ENCODE results near the gene PARD6A. TPM values are rescaled to one million over a fixed set of nuclear protein-coding genes. Genes with fewer than 3 reads are reported as not detected.

The PARD6A gene
- total RNA-seq, 1 experiment from 2014 or later, result 5.6 TPM

DNA sequence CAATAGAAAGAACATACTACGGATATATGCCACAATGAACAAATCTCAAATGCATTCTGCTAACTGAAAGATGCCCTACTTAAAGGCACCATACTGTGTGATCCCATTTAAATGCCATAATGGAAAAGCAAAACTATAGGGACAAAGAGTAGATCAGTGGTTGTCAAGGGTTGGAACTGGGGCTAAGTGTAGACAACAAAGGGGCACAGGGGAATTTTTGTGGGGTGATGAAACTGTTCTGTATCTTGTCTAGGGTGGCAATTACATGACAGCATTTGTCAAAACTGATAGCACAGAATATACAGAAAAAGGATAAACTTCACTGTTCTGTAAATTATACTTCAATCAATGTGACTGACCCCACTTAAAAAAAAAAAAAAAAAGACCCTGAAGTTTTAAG, 40.7 kb downstream of the PARD6A start:
- Histone ChIP-seq H2AFZ (ENCODE audit: low read depth, low read length, poor library complexity, severe bottlenecking) (no peak overlapping the region), H3K27ac (ENCODE audit: low read depth, low read length) (no peak overlapping the region), H3K4me1 (ENCODE audit: control insufficient read depth in 1 of 2, insufficient read depth in 2 of 2, low read length in 2 of 2) (no peaks in the 10 kb centered on the region), H3K36me3 (ENCODE audit: control insufficient read depth in 1 of 2, insufficient read depth in 2 of 2, low read length in 2 of 2) (no peaks in the 10 kb centered on the region), H4K20me1 (ENCODE audit: insufficient read depth) (no peaks in the 10 kb centered on the region), H3K9ac (ENCODE audit: low read length) (no peak overlapping the region), H3K27me3 (ENCODE audit: insufficient read depth, low read length) (no peaks in the 10 kb centered on the region), H3K4me3 (replicated peaks in 1 of 2; ENCODE audit: low read depth in 1 of 2, low read length in 2 of 2) (no peak overlapping the region), H3K9me3 (ENCODE audit: control insufficient read depth in 1 of 2, insufficient read depth in 1 of 2, low read depth in 1 of 2, low read length in 2 of 2) (peaks cover 0 to 5% of the 10 kb centered on the region in 2 experiments; a peak in 1 of 4 replicates), H3K79me2 (ENCODE audit: insufficient read depth, low read length) (peaks cover 45% of the 10 kb centered on the region), H3K9me2 (ENCODE audit: insufficient read depth) (no peaks in the 10 kb centered on the region), H3K4me2 (ENCODE audit: low read length) (no peak overlapping the region)
- intact Hi-C loops (cut with micrococcal nuclease), result no loop called here
- no peak for DNase-seq (ENCODE audit: low read depth, low spot score)
- TF ChIP-seq SRF (IDR thresholded peaks at IDR 0.05; ENCODE audit: low read depth), result no peak
- no peak for TF ChIP-seq EZH2 (IDR thresholded peaks at IDR 0.05)
- no peak for TF ChIP-seq RAD21 (IDR thresholded peaks at IDR 0.05; ENCODE audit: low read depth)
- TF ChIP-seq POLR2AphosphoS5 (IDR thresholded peaks at IDR 0.05; ENCODE audit: low read depth, low read length), result no peak
- TF ChIP-seq CEBPB (IDR thresholded peaks at IDR 0.05; ENCODE audit: low read depth), result no peak
- no peak for TF ChIP-seq CTCF (IDR thresholded peaks at IDR 0.05 in 2 of 3, conservative IDR thresholded peaks at IDR 0.05 in 1 of 3; ENCODE audit: borderline replicate concordance in 1 of 3, insufficient read depth in 1 of 3, low read depth in 2 of 3, low read length in 2 of 3)
- TF ChIP-seq, protein P1, sequence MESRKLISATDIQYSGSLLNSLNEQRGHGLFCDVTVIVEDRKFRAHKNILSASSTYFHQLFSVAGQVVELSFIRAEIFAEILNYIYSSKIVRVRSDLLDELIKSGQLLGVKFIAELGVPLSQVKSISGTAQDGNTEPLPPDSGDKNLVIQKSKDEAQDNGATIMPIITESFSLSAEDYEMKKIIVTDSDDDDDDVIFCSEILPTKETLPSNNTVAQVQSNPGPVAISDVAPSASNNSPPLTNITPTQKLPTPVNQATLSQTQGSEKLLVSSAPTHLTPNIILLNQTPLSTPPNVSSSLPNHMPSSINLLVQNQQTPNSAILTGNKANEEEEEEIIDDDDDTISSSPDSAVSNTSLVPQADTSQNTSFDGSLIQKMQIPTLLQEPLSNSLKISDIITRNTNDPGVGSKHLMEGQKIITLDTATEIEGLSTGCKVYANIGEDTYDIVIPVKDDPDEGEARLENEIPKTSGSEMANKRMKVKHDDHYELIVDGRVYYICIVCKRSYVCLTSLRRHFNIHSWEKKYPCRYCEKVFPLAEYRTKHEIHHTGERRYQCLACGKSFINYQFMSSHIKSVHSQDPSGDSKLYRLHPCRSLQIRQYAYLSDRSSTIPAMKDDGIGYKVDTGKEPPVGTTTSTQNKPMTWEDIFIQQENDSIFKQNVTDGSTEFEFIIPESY (IDR thresholded peaks at IDR 0.05; ENCODE audit: extremely low read depth, insufficient replicate concordance, low read length), result no peak
- TF ChIP-seq CBX3 (IDR thresholded peaks at IDR 0.05; ENCODE audit: low read depth), result no peak
- no peak for TF ChIP-seq JUND (IDR thresholded peaks at IDR 0.05)
- TF ChIP-seq, protein P2, sequence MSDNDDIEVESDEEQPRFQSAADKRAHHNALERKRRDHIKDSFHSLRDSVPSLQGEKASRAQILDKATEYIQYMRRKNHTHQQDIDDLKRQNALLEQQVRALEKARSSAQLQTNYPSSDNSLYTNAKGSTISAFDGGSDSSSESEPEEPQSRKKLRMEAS (IDR thresholded peaks at IDR 0.05), result no peak
- no peak for TF ChIP-seq ZNF274 (IDR thresholded peaks at IDR 0.05; ENCODE audit: low read depth, low read length)
- no peak for TF ChIP-seq ATF3 (IDR thresholded peaks at IDR 0.05)
- TF ChIP-seq ZFX (IDR thresholded peaks at IDR 0.05), result no peak
- ChIA-PET CTCF (no interaction called here), RAD21 (ENCODE audit: low non-redundant PET in 1 of 2, low total read pairs in 2 of 2, uncharacterized antibody in 2 of 2, unreplicated experiment in 2 of 2) (no interaction called here), POLR2A (no interaction called here)
- ATAC-seq, result no peak
- no TSS peak for BruUV-seq (replicated peaks)

Measured in HCT116 (cell line).